ENCODE measurements around the gene GFRA1.
"Not testable (repeated sequence)": the region's sequence is repeated elsewhere in the genome, so short reads cannot be mapped to it uniquely, and the experiment has no call there.

The GFRA1 gene

GRCh38 chr10:116053910-116054309, 219.1 kb downstream of the GFRA1 start:
- Histone ChIP-seq H3K4me2 (ENCODE audit: insufficient read depth, low read length) (no peak overlapping the region), H4K20me1 (ENCODE audit: insufficient read depth, low read length) (no peaks in the 10 kb centered on the region), H3K27ac (ENCODE audit: low read length) (no peak overlapping the region), H3K4me1 (ENCODE audit: insufficient read depth, low read length) (no peaks in the 10 kb centered on the region), H3K27me3 (ENCODE audit: insufficient read depth, low read length, poor library complexity) (no peaks in the 10 kb centered on the region), H3K9ac (ENCODE audit: low read depth, low read length) (no peak overlapping the region), H3K79me2 (ENCODE audit: insufficient read depth, low read length) (no peaks in the 10 kb centered on the region), H2AFZ (ENCODE audit: low read depth, low read length) (no peak overlapping the region), H3K4me3 (ENCODE audit: low read depth in 1 of 2, low read length in 2 of 2) (no peak overlapping the region), H3K9me3 (ENCODE audit: insufficient read depth, low read length, severe bottlenecking) (no peaks in the 10 kb centered on the region), H3K36me3 (ENCODE audit: insufficient read depth, low read length) (no peaks in the 10 kb centered on the region)
- DNase-seq (no peak), ATAC-seq (ENCODE audit: insufficient read depth, low read depth) (no peak)
- no peak for TF ChIP-seq EZH2 (IDR thresholded peaks at IDR 0.05; ENCODE audit: borderline replicate concordance, low read depth, low read length, severe bottlenecking)
- no peak for TF ChIP-seq CTCF (IDR thresholded peaks at IDR 0.05; ENCODE audit: borderline replicate concordance, extremely low read depth, low read length, poor library complexity, severe bottlenecking)

GRCh38 chr10:116053009-116053730, 219.8 kb downstream of the GFRA1 start:
- H4K20me1 ChIP-seq (ENCODE audit: insufficient read depth, low read length); H3K27me3 ChIP-seq (ENCODE audit: insufficient read depth, low read length, poor library complexity); H2AFZ ChIP-seq (ENCODE audit: low read depth, low read length); H3K79me2 ChIP-seq (ENCODE audit: insufficient read depth, low read length); H3K9ac ChIP-seq (ENCODE audit: low read depth, low read length); H3K4me1 ChIP-seq (ENCODE audit: insufficient read depth, low read length); ATAC-seq (ENCODE audit: insufficient read depth, low read depth); H3K36me3 ChIP-seq (ENCODE audit: insufficient read depth, low read length); H3K4me2 ChIP-seq (ENCODE audit: insufficient read depth, low read length); DNase-seq; H3K4me3 ChIP-seq (ENCODE audit: low read depth in 1 of 2, low read length in 2 of 2); H3K27ac ChIP-seq (ENCODE audit: low read length); H3K9me3 ChIP-seq (ENCODE audit: insufficient read depth, low read length, severe bottlenecking): not testable (repeated sequence)

GRCh38 chr10:116052522-116052921, 220.5 kb downstream of the GFRA1 start:
- not testable (repeated sequence) for H4K20me1 ChIP-seq (ENCODE audit: insufficient read depth, low read length); H3K27ac ChIP-seq (ENCODE audit: low read length); H3K4me3 ChIP-seq (ENCODE audit: low read depth in 1 of 2, low read length in 2 of 2); H3K27me3 ChIP-seq (ENCODE audit: insufficient read depth, low read length, poor library complexity); DNase-seq; H3K4me2 ChIP-seq (ENCODE audit: insufficient read depth, low read length); H3K9ac ChIP-seq (ENCODE audit: low read depth, low read length); H3K4me1 ChIP-seq (ENCODE audit: insufficient read depth, low read length); H3K79me2 ChIP-seq (ENCODE audit: insufficient read depth, low read length); H3K9me3 ChIP-seq (ENCODE audit: insufficient read depth, low read length, severe bottlenecking); H3K36me3 ChIP-seq (ENCODE audit: insufficient read depth, low read length); ATAC-seq (ENCODE audit: insufficient read depth, low read depth); H2AFZ ChIP-seq (ENCODE audit: low read depth, low read length)

- H3K79me2 ChIP-seq (ENCODE audit: insufficient read depth, low read length): no peaks in the 10 kb centered on the region
- no peak for TF ChIP-seq EZH2 (IDR thresholded peaks at IDR 0.05; ENCODE audit: borderline replicate concordance, low read depth, low read length, severe bottlenecking)
- no peak for ATAC-seq (ENCODE audit: insufficient read depth, low read depth)
Observed at GRCh38 chr10:116049974-116050304, 223.1 kb downstream of the GFRA1 start.

GRCh38 chr10:116049158-116049973, 223.6 kb downstream of the GFRA1 start:
- no peak overlapping the region for H3K9ac ChIP-seq (ENCODE audit: low read depth, low read length)
- no peaks in the 10 kb centered on the region for H3K27me3 ChIP-seq (ENCODE audit: insufficient read depth, low read length, poor library complexity)
- no peak for ATAC-seq (ENCODE audit: insufficient read depth, low read depth)
- no peaks in the 10 kb centered on the region for H3K9me3 ChIP-seq (ENCODE audit: insufficient read depth, low read length, severe bottlenecking)
- no peak overlapping the region for H2AFZ ChIP-seq (ENCODE audit: low read depth, low read length)
- DNase-seq: no peak
- no peaks in the 10 kb centered on the region for H3K36me3 ChIP-seq (ENCODE audit: insufficient read depth, low read length)
- no peaks in the 10 kb centered on the region for H3K4me1 ChIP-seq (ENCODE audit: insufficient read depth, low read length)
- no peak for TF ChIP-seq CTCF (IDR thresholded peaks at IDR 0.05; ENCODE audit: borderline replicate concordance, extremely low read depth, low read length, poor library complexity, severe bottlenecking)
- TF ChIP-seq EZH2 (IDR thresholded peaks at IDR 0.05; ENCODE audit: borderline replicate concordance, low read depth, low read length, severe bottlenecking): no peak
- H3K27ac ChIP-seq (ENCODE audit: low read length): no peak overlapping the region
- H3K4me3 ChIP-seq (ENCODE audit: low read depth in 1 of 2, low read length in 2 of 2): no peak overlapping the region
- no peak overlapping the region for H3K4me2 ChIP-seq (ENCODE audit: insufficient read depth, low read length)
- no peaks in the 10 kb centered on the region for H4K20me1 ChIP-seq (ENCODE audit: insufficient read depth, low read length)
- no peaks in the 10 kb centered on the region for H3K79me2 ChIP-seq (ENCODE audit: insufficient read depth, low read length)

More at GRCh38 chr10:116049974-116050304, 223.1 kb downstream of the GFRA1 start:
- DNase-seq: no peak
- Histone ChIP-seq H2AFZ (ENCODE audit: low read depth, low read length) (no peak overlapping the region), H3K4me3 (ENCODE audit: low read depth in 1 of 2, low read length in 2 of 2) (no peak overlapping the region), H4K20me1 (ENCODE audit: insufficient read depth, low read length) (no peaks in the 10 kb centered on the region), H3K4me2 (ENCODE audit: insufficient read depth, low read length) (no peak overlapping the region), H3K27me3 (ENCODE audit: insufficient read depth, low read length, poor library complexity) (no peaks in the 10 kb centered on the region), H3K36me3 (ENCODE audit: insufficient read depth, low read length) (no peaks in the 10 kb centered on the region), H3K4me1 (ENCODE audit: insufficient read depth, low read length) (no peaks in the 10 kb centered on the region), H3K9me3 (ENCODE audit: insufficient read depth, low read length, severe bottlenecking) (no peaks in the 10 kb centered on the region), H3K27ac (ENCODE audit: low read length) (no peak overlapping the region), H3K9ac (ENCODE audit: low read depth, low read length) (no peak overlapping the region)
